ENCODE measurements around the gene ROBO2. TPM values are rescaled to one million over a fixed set of nuclear protein-coding genes. Genes with fewer than 3 reads are reported as not detected.

The ROBO2 gene
- total and polyA plus RNA-seq, 10 of the 15 experiments (the other 5 are each of a cell fraction or from before 2014, with no cell fraction given) = 0.22 to 2.5 (median 0.81) TPM

GRCh38 chr3:77514766-77515165 is 474.9 kb downstream of the ROBO2 start (continued):
- no peak for TF ChIP-seq ASH2L (IDR thresholded peaks at IDR 0.05; ENCODE audit: borderline replicate concordance, low read depth)
- no peak for TF ChIP-seq PAX8 (IDR thresholded peaks at IDR 0.05)

- 31% methylated on average over 3 of the region's 3 CpGs for WGBS (ENCODE audit: insufficient coverage, insufficient replicate concordance, low lambda C conversion rate, missing lambda C conversion rate)
Measured at GRCh38 chr3:77524463-77524862, 484.6 kb downstream of the ROBO2 start.

More at GRCh38 chr3:77524463-77524862, 484.6 kb downstream of the ROBO2 start:
- no peaks in the 10 kb centered on the region for H3K9me3 ChIP-seq (replicated peaks; ENCODE audit: control insufficient read depth, insufficient read depth, low read length)
- ChIA-PET POLR2A (no interaction called here), RAD21 (ENCODE audit: unreplicated experiment) (no interaction called here), CTCF (interaction anchor here (0.6 kb wide), 1 partner anchor 771 kb away, joined by 3 read pairs; no protein-coding TSS in a partner anchor), SMC1A (ENCODE audit: uncharacterized antibody, unreplicated experiment) (no interaction called here)
- no peak for ATAC-seq
- intact Hi-C loops (cut with micrococcal nuclease; ENCODE audit: unreplicated experiment) (no loop called here), in situ Hi-C loops (cut with MboI) (no loop called here)
- no peaks in the 10 kb centered on the region for H4K20me1 ChIP-seq (ENCODE audit: control insufficient read depth, insufficient read depth)
- no peak for DNase-seq (ENCODE audit: low read depth, low spot score)
- no peak overlapping the region for H3K4me2 ChIP-seq (ENCODE audit: control insufficient read depth, insufficient read depth)
- no peaks in the 10 kb centered on the region for H3K27me3 ChIP-seq (replicated peaks in 1 of 2; ENCODE audit: control insufficient read depth in 2 of 2, insufficient read depth in 2 of 2, low read length in 1 of 2)
- no peaks in the 10 kb centered on the region for H3K36me3 ChIP-seq (ENCODE audit: control insufficient read depth in 2 of 2, insufficient read depth in 2 of 2, low read length in 1 of 2)
- no peak overlapping the region for H3K27ac ChIP-seq (ENCODE audit: control insufficient read depth, insufficient read depth)
- TF ChIP-seq CHD4 (IDR thresholded peaks at IDR 0.05) (no peak), MTA3 (IDR thresholded peaks at IDR 0.05; ENCODE audit: borderline replicate concordance, low read length) (no peak), ZNF592 (IDR thresholded peaks at IDR 0.05) (no peak), CHD1 (IDR thresholded peaks at IDR 0.05; ENCODE audit: low read depth, low read length) (no peak), TAF1 (IDR thresholded peaks at IDR 0.05; ENCODE audit: borderline replicate concordance, low read depth, low read length) (no peak), KLF5 (IDR thresholded peaks at IDR 0.05; ENCODE audit: partially characterized antibody) (no peak), BHLHE40 (IDR thresholded peaks at IDR 0.05; ENCODE audit: borderline replicate concordance in 1 of 2, low read depth in 2 of 2, low read length in 1 of 2) (no peak), CEBPB (IDR thresholded peaks at IDR 0.05; ENCODE audit: borderline replicate concordance in 1 of 2, low read depth in 2 of 2, low read length in 2 of 2) (no peak), PAX8 (IDR thresholded peaks at IDR 0.05) (no peak), HDGF (IDR thresholded peaks at IDR 0.05) (no peak), REST (IDR thresholded peaks at IDR 0.05; ENCODE audit: low read depth, low read length) (no peak), ESRRA (IDR thresholded peaks at IDR 0.05; ENCODE audit: low read length) (no peak), MYC (IDR thresholded peaks at IDR 0.05; ENCODE audit: insufficient read depth, insufficient read length, insufficient replicate concordance, low read length, severe bottlenecking) (no peak), TBL1XR1 (IDR thresholded peaks at IDR 0.05; ENCODE audit: low read depth, low read length) (no peak)
- no peaks in the 10 kb centered on the region for H3K4me1 ChIP-seq (ENCODE audit: control insufficient read depth, insufficient read depth, low read length)
- no peak overlapping the region for H3K9ac ChIP-seq (ENCODE audit: control insufficient read depth, insufficient read depth, low read length)
- no peak overlapping the region for H3K4me3 ChIP-seq
- H2AFZ ChIP-seq (ENCODE audit: control insufficient read depth, low read depth, low read length) = no peak overlapping the region
- H3K79me2 ChIP-seq (ENCODE audit: control insufficient read depth, insufficient read depth, low read length) = no peaks in the 10 kb centered on the region
- no TSS peak for BruUV-seq (replicated peaks)
- no peak for FAIRE-seq

Measured in GM12878 (cell line).